ENCODE measurements around the gene UBE2S.

DNA sequence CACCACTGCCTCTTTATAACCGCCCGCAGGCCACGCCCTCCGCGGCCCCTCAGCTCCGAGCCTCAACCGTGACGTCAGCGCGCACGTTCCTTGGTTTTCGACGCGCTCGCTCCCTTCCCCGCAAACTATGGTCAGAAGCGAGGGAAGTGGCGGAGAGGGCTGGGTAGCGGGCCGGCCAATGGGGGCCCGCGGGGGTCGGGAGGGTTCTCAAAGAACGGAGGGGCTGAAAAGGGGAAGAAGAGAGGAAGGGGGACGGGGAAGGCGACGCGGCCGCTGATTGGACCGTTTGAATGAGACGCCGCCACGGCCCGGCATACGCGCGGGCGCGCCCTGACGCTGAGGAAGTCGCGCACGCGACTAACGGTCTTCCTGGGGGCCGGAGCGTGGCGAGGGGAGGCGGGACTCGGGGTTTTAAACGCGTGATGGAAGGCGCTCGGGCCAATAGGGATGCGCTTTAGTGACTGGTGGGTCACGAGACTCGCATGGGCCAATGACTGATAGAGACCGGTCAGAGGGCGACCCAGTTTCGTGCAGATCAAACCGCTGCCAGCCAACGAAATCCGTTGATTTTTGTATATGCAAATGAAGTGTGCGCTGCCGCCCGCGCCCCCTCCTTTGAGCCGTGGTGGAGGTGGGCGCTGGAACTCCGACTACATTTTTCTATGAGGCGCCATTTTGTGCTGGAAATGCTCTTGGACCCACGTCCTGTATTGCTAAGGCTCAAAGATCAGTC, 378 bp upstream of the UBE2S start:
- TF ChIP-seq, protein P1, sequence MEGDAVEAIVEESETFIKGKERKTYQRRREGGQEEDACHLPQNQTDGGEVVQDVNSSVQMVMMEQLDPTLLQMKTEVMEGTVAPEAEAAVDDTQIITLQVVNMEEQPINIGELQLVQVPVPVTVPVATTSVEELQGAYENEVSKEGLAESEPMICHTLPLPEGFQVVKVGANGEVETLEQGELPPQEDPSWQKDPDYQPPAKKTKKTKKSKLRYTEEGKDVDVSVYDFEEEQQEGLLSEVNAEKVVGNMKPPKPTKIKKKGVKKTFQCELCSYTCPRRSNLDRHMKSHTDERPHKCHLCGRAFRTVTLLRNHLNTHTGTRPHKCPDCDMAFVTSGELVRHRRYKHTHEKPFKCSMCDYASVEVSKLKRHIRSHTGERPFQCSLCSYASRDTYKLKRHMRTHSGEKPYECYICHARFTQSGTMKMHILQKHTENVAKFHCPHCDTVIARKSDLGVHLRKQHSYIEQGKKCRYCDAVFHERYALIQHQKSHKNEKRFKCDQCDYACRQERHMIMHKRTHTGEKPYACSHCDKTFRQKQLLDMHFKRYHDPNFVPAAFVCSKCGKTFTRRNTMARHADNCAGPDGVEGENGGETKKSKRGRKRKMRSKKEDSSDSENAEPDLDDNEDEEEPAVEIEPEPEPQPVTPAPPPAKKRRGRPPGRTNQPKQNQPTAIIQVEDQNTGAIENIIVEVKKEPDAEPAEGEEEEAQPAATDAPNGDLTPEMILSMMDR (conservative IDR thresholded peaks at IDR 0.05; ENCODE audit: low read depth, low read length), result no peak
- TF ChIP-seq EZH2 (IDR thresholded peaks at IDR 0.05; ENCODE audit: borderline replicate concordance, low read depth, low read length, poor library complexity, severe bottlenecking), result no peak

Data from A673 (cell line).